T-helper 2 cell treated with Interferon-gamma antibody and Interleukin-4, amounts not matched to agents 5 μg/mL and 100 μg/mL, for 36 hours (primary cell): ENCODE measurements around the gene DNAH2.

Source experiments
- DNase-seq: peaks from one replicate; pipeline ENCODE4 v3.0.0; 2021; ENCODE audit warnings: low spot score
- H3K27ac Mint-ChIP-seq: one replicate; pipeline ENCODE4 v1.8.0; 2021; ENCODE audit warnings: mild to moderate bottlenecking, mixed read lengths
- H3K27me3 Mint-ChIP-seq: one replicate; pipeline ENCODE4 v1.8.0; 2021; ENCODE audit warnings: low read depth, mixed read lengths
- H3K36me3 Mint-ChIP-seq: one replicate; pipeline ENCODE4 v1.8.0; 2021; ENCODE audit warnings: low read depth, mixed read lengths
- H3K4me1 Mint-ChIP-seq: one replicate; pipeline ENCODE4 v1.8.0; 2021; ENCODE audit warnings: low read depth, mixed read lengths
- H3K4me3 Mint-ChIP-seq: one replicate; pipeline ENCODE4 v1.8.0; 2022; ENCODE audit warnings: mild to moderate bottlenecking, moderate library complexity, mixed read lengths
- H3K9me3 Mint-ChIP-seq: one replicate; pipeline ENCODE4 v1.8.0; 2021; ENCODE audit warnings: mixed read lengths

DNAH2 gene, protein sequence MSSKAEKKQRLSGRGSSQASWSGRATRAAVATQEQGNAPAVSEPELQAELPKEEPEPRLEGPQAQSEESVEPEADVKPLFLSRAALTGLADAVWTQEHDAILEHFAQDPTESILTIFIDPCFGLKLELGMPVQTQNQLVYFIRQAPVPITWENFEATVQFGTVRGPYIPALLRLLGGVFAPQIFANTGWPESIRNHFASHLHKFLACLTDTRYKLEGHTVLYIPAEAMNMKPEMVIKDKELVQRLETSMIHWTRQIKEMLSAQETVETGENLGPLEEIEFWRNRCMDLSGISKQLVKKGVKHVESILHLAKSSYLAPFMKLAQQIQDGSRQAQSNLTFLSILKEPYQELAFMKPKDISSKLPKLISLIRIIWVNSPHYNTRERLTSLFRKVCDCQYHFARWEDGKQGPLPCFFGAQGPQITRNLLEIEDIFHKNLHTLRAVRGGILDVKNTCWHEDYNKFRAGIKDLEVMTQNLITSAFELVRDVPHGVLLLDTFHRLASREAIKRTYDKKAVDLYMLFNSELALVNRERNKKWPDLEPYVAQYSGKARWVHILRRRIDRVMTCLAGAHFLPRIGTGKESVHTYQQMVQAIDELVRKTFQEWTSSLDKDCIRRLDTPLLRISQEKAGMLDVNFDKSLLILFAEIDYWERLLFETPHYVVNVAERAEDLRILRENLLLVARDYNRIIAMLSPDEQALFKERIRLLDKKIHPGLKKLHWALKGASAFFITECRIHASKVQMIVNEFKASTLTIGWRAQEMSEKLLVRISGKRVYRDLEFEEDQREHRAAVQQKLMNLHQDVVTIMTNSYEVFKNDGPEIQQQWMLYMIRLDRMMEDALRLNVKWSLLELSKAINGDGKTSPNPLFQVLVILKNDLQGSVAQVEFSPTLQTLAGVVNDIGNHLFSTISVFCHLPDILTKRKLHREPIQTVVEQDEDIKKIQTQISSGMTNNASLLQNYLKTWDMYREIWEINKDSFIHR (N-terminal part only)

DNA sequence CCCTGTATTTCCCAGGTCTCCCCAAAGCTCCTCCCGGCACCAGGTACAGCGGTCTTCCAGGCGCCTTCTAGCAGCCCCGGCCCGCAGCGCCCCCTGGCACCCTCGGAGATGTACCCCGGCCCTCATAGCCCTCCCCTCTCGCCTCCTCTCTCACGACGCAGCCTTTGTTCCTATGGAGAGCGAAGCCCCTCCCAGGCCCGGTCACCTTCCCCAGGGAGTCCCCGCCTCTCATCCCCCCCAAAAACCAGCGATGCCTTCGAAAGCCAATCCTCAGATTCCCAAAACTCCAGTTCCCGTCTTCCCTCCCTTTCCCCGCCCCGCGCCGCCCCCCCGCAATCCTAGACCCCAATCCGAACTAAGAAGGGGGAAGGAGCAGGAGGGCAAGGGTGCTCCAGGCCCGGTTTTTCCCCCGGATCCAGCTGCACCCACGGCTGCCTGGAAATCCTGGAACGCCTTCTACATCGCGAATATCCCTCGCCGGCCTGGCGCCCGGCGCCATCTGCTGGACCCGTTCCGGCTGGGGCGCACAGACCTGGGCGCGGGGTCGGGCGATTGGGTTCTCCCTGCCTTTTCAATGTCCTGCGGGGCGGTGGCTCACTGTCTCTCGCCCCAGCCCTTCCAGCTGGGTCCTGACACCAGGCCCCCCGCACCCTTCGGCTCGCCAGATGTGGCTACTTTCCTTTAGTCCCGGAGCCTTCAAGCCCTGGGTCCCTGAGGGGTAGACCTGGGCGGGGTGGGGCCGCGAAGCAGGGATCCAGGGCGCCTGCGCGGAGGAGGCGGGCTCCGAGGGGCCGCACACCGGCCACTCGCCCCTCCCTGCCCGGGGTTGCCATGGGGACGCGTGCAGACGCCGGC lies at the start of gene DNAH2:
DNAH2 (plus strand) TSS at position 844 of the 855 bp plus-strand sequence. CDS start 1,991 bp downstream, outside the sequence.
- H3K27ac Mint-ChIP-seq: no peak within 1 kb of the TSS
- peak within 1 kb of the TSS; percentile 83 for H3K4me3 Mint-ChIP-seq
- H3K36me3 Mint-ChIP-seq: no peaks in the 10 kb centered on the region
- peaks cover 25% of the 10 kb centered on the region for H3K4me1 Mint-ChIP-seq
- H3K27me3 Mint-ChIP-seq: peaks cover 80% of the 10 kb centered on the region
- peak; percentile 40 for DNase-seq
- H3K9me3 Mint-ChIP-seq: no peaks in the 10 kb centered on the region

DNA sequence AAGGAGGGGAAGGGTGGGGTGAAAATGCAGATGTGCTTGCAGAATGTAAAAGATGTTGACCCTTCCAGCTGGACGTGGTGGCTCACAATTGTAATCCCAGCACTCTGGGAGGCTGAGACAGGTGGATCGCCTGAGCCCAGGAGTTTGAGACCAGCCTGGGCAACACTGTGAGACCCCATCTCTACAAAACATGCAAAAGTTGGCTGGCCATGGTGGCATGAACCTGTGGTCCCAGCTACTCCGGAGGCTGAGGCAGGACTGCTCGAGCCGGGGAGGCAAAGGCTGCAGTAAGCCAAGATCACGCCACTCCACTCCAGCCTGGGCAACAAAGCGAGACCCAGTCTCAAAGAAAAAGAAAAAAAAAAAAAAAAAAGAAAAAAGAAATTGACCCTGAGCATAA lies 49.1 kb upstream of the DNAH2 start:
- H3K9me3 Mint-ChIP-seq: peaks cover 5% of the 10 kb centered on the region
- no peak overlapping the region for H3K27ac Mint-ChIP-seq
- no peaks in the 10 kb centered on the region for H3K27me3 Mint-ChIP-seq
- H3K36me3 Mint-ChIP-seq: peaks cover 37% of the 10 kb centered on the region
- H3K4me1 Mint-ChIP-seq: no peaks in the 10 kb centered on the region
- DNase-seq: no peak
- no peak overlapping the region for H3K4me3 Mint-ChIP-seq

DNA sequence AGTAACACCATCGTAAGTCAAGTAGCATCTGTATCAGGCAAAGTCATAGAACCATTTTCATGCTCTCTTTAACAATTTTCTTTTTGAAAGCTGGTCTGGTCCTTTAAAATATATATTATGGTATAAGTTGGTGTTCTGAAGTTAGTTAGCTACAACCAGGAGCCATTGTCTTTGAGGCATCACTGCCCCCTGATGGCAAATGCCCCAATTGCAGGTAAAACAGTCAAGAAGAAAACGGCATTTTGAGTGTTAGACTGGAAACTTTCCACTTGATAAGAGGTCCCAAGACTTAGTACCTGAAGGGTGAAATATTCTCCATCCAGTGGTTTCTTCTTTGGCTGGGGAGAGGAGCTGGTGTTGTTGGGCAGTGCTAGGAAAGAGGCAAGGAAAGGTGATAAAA lies 44.3 kb upstream of the DNAH2 start:
- no peak for DNase-seq
- H3K9me3 Mint-ChIP-seq: peaks cover 12% of the 10 kb centered on the region
- no peaks in the 10 kb centered on the region for H3K27me3 Mint-ChIP-seq
- H3K27ac Mint-ChIP-seq: no peak overlapping the region
- no peak overlapping the region for H3K4me3 Mint-ChIP-seq
- H3K36me3 Mint-ChIP-seq: peaks cover 65% of the 10 kb centered on the region
- no peaks in the 10 kb centered on the region for H3K4me1 Mint-ChIP-seq

DNA sequence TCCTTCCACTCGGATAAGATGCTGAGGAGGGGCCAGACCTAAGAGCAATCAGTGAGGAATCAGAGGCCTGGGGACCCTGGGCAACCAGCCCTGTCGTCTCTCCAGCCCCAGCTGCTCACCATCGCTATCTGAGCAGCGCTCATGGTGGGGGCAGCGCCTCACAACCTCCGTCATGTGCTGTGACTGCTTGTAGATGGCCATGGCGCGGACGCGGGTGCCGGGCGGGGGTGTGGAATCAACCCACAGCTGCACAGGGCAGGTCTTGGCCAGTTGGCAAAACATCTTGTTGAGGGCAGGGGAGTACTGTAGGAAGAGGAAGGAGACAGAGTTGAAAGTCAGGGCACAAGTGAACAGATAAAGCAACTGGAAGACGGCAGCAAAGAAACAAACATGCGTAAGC lies 42.6 kb upstream of the DNAH2 start:
- Mint-ChIP-seq H3K27me3 (no peaks in the 10 kb centered on the region), H3K4me3 (no peak overlapping the region), H3K36me3 (peaks cover 55% of the 10 kb centered on the region), H3K9me3 (peaks cover 12% of the 10 kb centered on the region), H3K27ac (no peak overlapping the region), H3K4me1 (no peaks in the 10 kb centered on the region)
- no peak for DNase-seq

DNA sequence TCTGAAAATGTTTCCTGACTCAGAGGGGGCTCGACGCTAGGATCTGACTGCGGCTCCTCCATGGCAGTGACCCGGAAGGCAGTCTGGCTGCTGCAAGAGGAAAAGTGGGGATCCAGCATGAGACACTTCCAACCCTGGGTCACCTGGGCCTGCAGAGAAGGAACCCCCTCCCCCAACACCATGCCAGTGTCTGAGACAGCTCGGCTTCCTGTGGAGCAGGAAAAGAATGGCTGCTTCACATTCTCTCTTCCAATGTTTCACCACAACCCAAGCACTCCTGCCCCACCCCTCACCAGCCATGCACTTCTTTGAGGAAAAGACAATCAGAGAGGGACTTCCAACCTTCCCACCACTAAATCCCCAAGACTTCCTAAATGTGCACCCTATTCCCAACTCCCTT lies 41.0 kb upstream of the DNAH2 start:
- no peaks in the 10 kb centered on the region for H3K4me1 Mint-ChIP-seq
- H3K4me3 Mint-ChIP-seq: no peak overlapping the region
- H3K27me3 Mint-ChIP-seq: no peaks in the 10 kb centered on the region
- no peak overlapping the region for H3K27ac Mint-ChIP-seq
- DNase-seq: no peak
- H3K36me3 Mint-ChIP-seq: peaks cover 48% of the 10 kb centered on the region
- peaks cover 12% of the 10 kb centered on the region for H3K9me3 Mint-ChIP-seq

DNA sequence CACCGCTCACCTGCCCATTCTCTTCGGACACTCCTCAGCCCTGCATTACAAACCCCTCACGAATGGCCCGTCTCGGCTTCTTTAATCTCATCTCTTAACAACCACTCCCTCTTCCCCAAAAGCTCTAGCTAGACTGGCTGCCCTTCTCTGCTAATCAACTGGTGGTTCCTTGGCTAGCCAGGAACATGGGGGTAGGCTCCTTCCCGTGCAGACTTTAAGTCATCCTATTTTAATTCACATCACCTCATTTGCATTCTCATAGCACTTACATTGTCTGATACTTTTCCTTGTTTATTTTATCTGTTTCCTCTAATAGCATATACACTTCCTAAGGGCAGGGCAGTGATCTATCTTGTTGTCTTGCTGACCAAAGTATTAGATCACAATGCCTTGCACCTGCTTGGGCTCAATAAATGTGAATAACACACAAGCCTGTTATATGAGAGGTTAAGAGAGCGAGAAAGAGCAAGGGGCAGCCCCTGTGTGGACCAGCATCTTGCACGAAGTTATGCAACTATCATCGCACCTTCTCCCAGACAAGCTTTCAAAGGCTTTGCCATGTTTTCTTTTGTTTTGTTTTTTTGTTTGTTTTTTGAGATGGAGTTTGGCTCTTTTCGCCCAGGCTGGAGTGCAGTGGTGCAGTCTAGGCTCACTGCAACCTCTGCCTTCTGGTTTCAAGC lies 40.0 kb upstream of the DNAH2 start:
- Mint-ChIP-seq H3K27me3 (no peaks in the 10 kb centered on the region), H3K4me1 (no peaks in the 10 kb centered on the region), H3K36me3 (peaks cover 44% of the 10 kb centered on the region), H3K9me3 (peaks cover 12% of the 10 kb centered on the region), H3K4me3 (no peak overlapping the region), H3K27ac (no peak overlapping the region)
- DNase-seq: no peak

DNA sequence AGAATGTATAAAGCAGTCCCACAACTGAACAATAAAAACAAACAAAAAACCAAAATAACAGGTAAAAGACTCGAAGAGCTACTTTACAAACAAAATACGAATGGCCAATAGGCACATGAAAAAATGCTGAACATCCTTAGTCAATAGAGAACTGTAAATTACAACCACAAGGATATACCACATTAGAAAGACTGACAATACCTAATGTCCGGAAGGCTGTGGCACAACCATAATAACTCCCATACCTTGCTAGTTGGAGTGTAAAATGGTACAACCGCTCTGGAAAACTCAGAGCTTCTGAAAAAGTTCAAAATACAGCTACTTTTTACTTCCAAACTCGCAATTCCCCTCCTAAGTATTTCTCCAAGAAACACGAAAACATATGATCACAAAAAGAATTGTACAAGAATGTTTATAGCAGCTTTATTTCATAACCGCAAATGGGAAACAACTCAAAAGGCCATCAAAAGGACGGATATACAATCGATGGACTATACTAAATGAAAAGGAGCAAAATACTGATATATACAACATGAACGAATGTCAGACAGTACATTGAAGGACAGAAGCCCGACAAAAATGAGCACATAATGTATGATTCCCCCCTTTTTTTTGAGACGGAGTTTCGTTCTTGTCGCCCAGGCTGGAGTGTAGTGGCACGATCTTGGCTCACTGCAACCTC lies 32.6 kb upstream of the DNAH2 start:
- H3K9me3 Mint-ChIP-seq: no peaks in the 10 kb centered on the region
- H3K4me3 Mint-ChIP-seq: peak overlapping the region; percentile 96
- no peaks in the 10 kb centered on the region for H3K27me3 Mint-ChIP-seq
- DNase-seq: no peak
- H3K4me1 Mint-ChIP-seq: peaks cover 25% of the 10 kb centered on the region
- peaks cover 28% of the 10 kb centered on the region for H3K36me3 Mint-ChIP-seq
- peak overlapping the region; percentile 98 for H3K27ac Mint-ChIP-seq

DNA sequence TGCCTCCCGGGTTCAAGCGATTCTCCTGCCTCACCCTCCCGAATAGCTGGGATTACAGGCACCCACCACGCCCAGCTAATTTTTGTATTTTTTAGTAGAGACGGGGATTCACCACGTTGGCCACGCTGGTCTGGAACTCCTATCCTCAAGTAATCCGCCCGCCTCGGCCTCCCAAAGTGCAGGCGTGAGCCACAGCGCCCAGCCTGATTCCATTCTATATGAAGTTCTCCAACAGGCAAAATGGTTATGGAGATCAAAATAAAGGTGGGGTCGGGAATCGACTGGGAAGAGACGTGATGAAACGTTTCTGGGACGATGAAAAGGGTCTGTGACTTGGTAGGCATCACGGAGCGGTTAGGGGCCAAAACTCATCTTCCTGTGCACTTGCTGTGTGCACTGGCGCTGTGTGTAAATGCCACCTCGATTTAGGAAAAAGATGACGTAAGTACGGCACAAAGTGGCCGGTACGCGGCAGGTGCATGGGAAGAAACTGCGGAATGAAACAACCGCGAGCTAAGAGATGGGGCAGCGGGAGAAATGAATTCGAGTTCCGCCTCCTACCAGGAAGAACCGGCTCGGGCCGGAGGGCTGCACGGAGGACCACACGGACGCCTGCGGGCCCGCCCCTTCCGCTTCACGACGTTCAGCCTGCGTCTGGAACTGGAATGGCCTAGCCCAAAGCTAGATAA lies 31.9 kb upstream of the DNAH2 start:
- H3K4me1 Mint-ChIP-seq: peaks cover 28% of the 10 kb centered on the region
- H3K4me3 Mint-ChIP-seq: peak overlapping the region; percentile 96
- peak; percentile 90 for DNase-seq
- H3K36me3 Mint-ChIP-seq: peaks cover 32% of the 10 kb centered on the region
- H3K27ac Mint-ChIP-seq: peak overlapping the region; percentile 98
- H3K27me3 Mint-ChIP-seq: no peaks in the 10 kb centered on the region
- no peaks in the 10 kb centered on the region for H3K9me3 Mint-ChIP-seq

DNA sequence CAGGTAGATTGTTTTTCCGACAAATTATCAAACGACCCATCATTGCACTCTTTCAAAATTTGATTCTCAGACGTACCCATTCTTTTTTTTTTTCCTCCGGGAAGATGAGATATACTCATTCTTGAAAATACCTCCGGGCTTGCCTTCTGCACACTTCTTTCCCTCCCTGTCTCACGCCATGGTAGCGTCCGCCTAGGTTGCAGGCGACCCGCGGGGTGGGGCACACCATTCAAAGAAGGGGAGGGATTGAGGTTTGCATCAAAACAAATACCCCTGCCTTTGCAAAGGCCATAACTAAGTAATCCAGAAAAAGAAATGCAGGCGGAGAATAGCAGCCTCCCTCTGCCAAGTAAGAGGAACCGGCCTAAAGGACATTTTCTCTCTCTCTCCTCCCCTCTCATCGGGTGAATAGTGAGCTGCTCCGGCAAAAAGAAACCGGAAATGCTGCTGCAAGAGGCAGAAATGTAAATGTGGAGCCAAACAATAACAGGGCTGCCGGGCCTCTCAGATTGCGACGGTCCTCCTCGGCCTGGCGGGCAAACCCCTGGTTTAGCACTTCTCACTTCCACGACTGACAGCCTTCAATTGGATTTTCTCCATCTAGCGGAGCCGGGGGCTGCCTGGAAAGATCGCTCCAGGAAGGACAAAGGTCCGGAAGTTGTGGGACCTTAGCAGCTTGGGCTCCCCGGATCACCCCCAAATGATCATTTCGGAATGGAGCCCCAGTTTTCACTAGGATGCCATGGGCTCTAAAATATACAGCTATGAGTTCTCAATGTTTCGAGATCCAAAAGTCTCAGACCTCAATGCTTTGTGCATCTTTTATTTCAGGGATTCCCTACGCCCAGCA lies 31.1 kb upstream of the DNAH2 start:
- Mint-ChIP-seq H3K27me3 (no peaks in the 10 kb centered on the region), H3K4me3 (peak overlapping the region; percentile 96), H3K9me3 (no peaks in the 10 kb centered on the region), H3K36me3 (peaks cover 33% of the 10 kb centered on the region), H3K27ac (peak overlapping the region; percentile 98), H3K4me1 (peaks cover 28% of the 10 kb centered on the region)
- DNase-seq: peak; percentile 76

DNA sequence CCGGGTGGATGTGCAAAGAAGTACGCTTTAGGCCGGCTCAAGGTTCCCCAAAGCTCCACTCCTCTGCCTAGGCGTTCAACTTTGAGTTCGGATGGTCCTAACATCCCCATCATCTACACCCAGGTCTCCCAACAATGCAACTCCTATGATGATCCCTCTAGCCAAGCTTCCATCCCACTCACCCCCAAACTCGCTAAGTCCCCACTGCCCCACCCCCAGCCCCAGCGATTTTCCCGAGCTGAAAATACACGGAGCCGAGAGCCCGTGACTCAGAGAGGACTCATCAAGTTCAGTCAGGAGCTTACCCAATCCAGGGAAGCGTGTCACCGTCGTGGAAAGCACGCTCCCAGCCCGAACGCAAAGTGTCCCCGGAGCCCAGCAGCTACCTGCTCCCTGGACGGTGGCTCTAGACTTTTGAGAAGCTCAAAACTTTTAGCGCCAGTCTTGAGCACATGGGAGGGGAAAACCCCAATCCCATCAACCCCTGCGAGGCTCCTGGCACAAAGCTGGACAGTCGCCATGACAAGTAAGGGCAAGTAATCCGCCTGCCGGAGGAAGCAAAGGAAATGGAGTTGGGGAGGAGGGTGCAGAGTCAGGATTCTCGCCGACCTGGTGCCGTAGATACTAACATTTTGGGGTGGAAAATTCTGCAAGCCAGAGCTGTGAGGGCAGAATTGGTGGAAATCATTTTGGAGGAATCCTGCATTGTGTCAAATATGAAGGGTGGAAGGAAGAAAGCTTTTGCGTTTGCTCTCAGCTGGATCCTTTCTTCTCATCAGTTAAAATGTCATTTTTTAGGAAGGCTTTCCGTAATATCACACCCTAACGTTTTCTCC lies 30.3 kb upstream of the DNAH2 start, which contains the start of gene TP53:
TP53 (minus strand) TSS at position 419 of the 836 bp plus-strand sequence. CDS start 10,896 bp downstream, outside the sequence.
- Mint-ChIP-seq H3K4me1 (peaks cover 28% of the 10 kb centered on the region), H3K27me3 (no peaks in the 10 kb centered on the region), H3K4me3 (peak within 1 kb of the TSS; percentile 96), H3K36me3 (peaks cover 33% of the 10 kb centered on the region), H3K9me3 (no peaks in the 10 kb centered on the region), H3K27ac (peak within 1 kb of the TSS; percentile 98)
- peak; percentile 90 for DNase-seq
